SK-N-SH treated with all-trans-retinoic acid at 6 μM for 48 hours (cell line): ENCODE results near the gene FOLR1.

ENCODE experiments used
- ATAC-seq: fragments of 200-7000 bp; cut with Tn5 transposase; 3 replicates; pipeline ENCODE4 v1.9.1; 2020; ENCODE audit warnings: mild to moderate bottlenecking, moderate library complexity
- ARNTL ChIP-seq: fragments of 450-650 bp; formaldehyde crosslinking; IDR thresholded peaks from 2 replicates; pipeline ENCODE4 v1.5.0; 2020; ENCODE audit warnings: low read depth, mild to moderate bottlenecking, moderate library complexity, borderline replicate concordance
- BACH2 ChIP-seq: fragments of 250-450 bp; sonication (Bioruptor Pico); IDR thresholded peaks from 2 replicates; pipeline ENCODE4 v1.9.0; 2021; ENCODE audit warnings: mild to moderate bottlenecking, borderline replicate concordance
- CREB5 ChIP-seq: fragments of 250-450 bp; sonication (Bioruptor Pico); IDR thresholded peaks from 2 replicates; pipeline ENCODE4 v1.5.1; 2020; ENCODE audit warnings: low read depth, mild to moderate bottlenecking, moderate library complexity
- CSDC2 ChIP-seq: fragments of 250-450 bp; sonication (Bioruptor Pico); IDR thresholded peaks from 2 replicates; pipeline ENCODE4 v1.5.0; 2020; ENCODE audit warnings: mild to moderate bottlenecking, moderate library complexity
- ESRRG ChIP-seq: fragments of 250-450 bp; sonication (Bioruptor Pico); IDR thresholded peaks from 2 replicates; pipeline ENCODE4 v1.6.1; 2021; ENCODE audit warnings: mild to moderate bottlenecking
- GLIS3 ChIP-seq: fragments of 250-450 bp; sonication (Bioruptor Pico); IDR thresholded peaks from 2 replicates; pipeline ENCODE4 v1.5.0; 2020; ENCODE audit warnings: mild to moderate bottlenecking, moderate library complexity
- ISL1 ChIP-seq: fragments of 250-450 bp; sonication (Bioruptor Pico); IDR thresholded peaks from 2 replicates; pipeline ENCODE4 v2.1.2; 2022; ENCODE audit warnings: mild to moderate bottlenecking, moderate library complexity
- OSR1 ChIP-seq: fragments of 250-450 bp; sonication (Bioruptor Pico); IDR thresholded peaks from 2 replicates; pipeline ENCODE4 v1.8.0; 2022; ENCODE audit warnings: moderate library complexity, mild to moderate bottlenecking, inconsistent platforms
- PPARA ChIP-seq: fragments of 250-450 bp; sonication (Bioruptor Pico); IDR thresholded peaks from 2 replicates; pipeline ENCODE4 v1.5.0; 2020; ENCODE audit warnings: mild to moderate bottlenecking, borderline replicate concordance
- RARB ChIP-seq: fragments of 250-450 bp; sonication (Bioruptor Pico); IDR thresholded peaks from 2 replicates; pipeline ENCODE4 v1.8.0; 2021; ENCODE audit warnings: mild to moderate bottlenecking, moderate library complexity
- SNAI2 ChIP-seq: fragments of 250-450 bp; sonication (Bioruptor Pico); IDR thresholded peaks from 2 replicates; pipeline ENCODE4 v1.5.0; 2020; ENCODE audit warnings: mild to moderate bottlenecking, moderate library complexity
- TCF4 ChIP-seq: fragments of 250-450 bp; sonication (Bioruptor Pico); IDR thresholded peaks from 2 replicates; pipeline ENCODE4 v1.8.0; 2021; ENCODE audit warnings: mild to moderate bottlenecking, moderate library complexity, borderline replicate concordance
- ZC3H10 ChIP-seq: fragments of 250-450 bp; sonication (Bioruptor Pico); IDR thresholded peaks from 2 replicates; pipeline ENCODE4 v1.5.1; 2021; ENCODE audit warnings: mild to moderate bottlenecking, moderate library complexity
- ZFP3 ChIP-seq: fragments of 250-450 bp; sonication (Bioruptor Pico); IDR thresholded peaks from 2 replicates; pipeline ENCODE4 v1.5.0; 2020; ENCODE audit warnings: mild to moderate bottlenecking, moderate library complexity
- ZFP30 ChIP-seq: fragments of 450-650 bp; formaldehyde crosslinking; IDR thresholded peaks from 2 replicates; pipeline ENCODE4 v1.5.0; 2022; ENCODE audit warnings: mild to moderate bottlenecking, moderate library complexity
- ZNF565 ChIP-seq: fragments of 450-650 bp; formaldehyde crosslinking; conservative IDR thresholded peaks from 2 replicates; pipeline ENCODE4 v1.5.0; 2020; ENCODE audit warnings: low read depth, mild to moderate bottlenecking, moderate library complexity
- ZNF70 ChIP-seq: fragments of 450-650 bp; formaldehyde crosslinking; IDR thresholded peaks from 2 replicates; pipeline ENCODE4 v1.5.0; 2020; ENCODE audit warnings: mild to moderate bottlenecking, moderate library complexity
- TF ChIP-seq, protein P1 (sequence below): fragments of 250-450 bp; sonication (Bioruptor Pico); IDR thresholded peaks from 2 replicates; pipeline ENCODE4 v1.5.1; 2021; ENCODE audit warnings: mild to moderate bottlenecking, moderate library complexity
- TF ChIP-seq, protein P2 (sequence below): fragments of 250-450 bp; sonication (Bioruptor Pico); IDR thresholded peaks from 2 replicates; pipeline ENCODE4 v1.8.0; 2020; ENCODE audit warnings: mild to moderate bottlenecking, moderate library complexity, borderline replicate concordance
- TF ChIP-seq, protein P3 (sequence below): fragments of 250-450 bp; sonication (Bioruptor Pico); IDR thresholded peaks from 2 replicates; pipeline ENCODE4 v1.8.0; 2021; ENCODE audit warnings: low read depth, mild to moderate bottlenecking, moderate library complexity, borderline replicate concordance
- TF ChIP-seq, protein P4 (sequence below): fragments of 250-450 bp; sonication (Bioruptor Pico); IDR thresholded peaks from 2 replicates; pipeline ENCODE4 v1.5.0; 2020; ENCODE audit warnings: mild to moderate bottlenecking, moderate library complexity

Gene FOLR1

DNA sequence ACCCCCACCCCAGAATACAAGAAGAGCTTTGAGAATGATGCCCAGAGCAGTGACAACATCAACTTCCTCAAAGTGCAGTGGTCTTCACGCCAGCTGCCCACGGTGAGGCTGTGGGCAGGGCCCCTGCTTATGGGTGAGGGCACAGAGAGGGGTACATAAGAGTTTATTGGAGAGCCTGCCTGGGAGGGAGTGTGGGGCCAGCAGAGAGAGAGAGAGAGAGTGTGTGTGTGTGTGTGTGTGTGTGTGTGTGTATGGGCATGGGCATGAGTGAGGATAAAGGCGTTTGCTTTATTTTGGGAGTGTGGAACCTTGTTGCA, 42.5 kb downstream of the FOLR1 start:
- no peak for ATAC-seq

DNA sequence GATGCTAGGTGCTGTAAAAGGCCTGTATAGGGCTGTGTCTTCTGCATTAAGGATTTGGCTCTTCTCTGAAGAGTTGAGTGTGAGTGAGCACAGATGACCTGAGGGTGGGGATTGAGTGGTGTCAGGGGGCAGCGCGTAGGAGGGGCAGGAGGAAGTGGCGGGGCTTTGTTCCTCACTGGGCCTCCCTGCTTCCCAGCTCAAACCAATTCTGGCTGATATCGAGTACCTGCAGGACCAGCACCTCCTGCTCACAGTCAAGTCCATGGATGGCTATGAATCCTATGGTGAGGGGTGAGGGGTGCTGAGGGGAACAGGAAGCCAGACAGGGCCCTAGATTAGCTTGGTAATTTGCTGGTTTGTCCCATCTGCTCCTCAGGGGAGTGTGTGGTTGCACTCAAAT, 43.0 kb downstream of the FOLR1 start:
- TF ChIP-seq OSR1 (no peak), BACH2 (CRISPR knock-in tag) (no peak), ZNF70 (CRISPR knock-in tag) (peak; percentile 3; the same call in 1 of the 2 replicates)
- TF ChIP-seq, all 23 proteins: peak for 1

More for the DNA sequence above, 42.5 kb downstream of the FOLR1 start:
- TF ChIP-seq, protein P1, sequence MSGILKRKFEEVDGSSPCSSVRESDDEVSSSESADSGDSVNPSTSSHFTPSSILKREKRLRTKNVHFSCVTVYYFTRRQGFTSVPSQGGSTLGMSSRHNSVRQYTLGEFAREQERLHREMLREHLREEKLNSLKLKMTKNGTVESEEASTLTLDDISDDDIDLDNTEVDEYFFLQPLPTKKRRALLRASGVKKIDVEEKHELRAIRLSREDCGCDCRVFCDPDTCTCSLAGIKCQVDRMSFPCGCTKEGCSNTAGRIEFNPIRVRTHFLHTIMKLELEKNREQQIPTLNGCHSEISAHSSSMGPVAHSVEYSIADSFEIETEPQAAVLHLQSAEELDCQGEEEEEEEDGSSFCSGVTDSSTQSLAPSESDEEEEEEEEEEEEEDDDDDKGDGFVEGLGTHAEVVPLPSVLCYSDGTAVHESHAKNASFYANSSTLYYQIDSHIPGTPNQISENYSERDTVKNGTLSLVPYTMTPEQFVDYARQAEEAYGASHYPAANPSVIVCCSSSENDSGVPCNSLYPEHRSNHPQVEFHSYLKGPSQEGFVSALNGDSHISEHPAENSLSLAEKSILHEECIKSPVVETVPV (CRISPR knock-in tag) = no peak
- TF ChIP-seq, protein P2, sequence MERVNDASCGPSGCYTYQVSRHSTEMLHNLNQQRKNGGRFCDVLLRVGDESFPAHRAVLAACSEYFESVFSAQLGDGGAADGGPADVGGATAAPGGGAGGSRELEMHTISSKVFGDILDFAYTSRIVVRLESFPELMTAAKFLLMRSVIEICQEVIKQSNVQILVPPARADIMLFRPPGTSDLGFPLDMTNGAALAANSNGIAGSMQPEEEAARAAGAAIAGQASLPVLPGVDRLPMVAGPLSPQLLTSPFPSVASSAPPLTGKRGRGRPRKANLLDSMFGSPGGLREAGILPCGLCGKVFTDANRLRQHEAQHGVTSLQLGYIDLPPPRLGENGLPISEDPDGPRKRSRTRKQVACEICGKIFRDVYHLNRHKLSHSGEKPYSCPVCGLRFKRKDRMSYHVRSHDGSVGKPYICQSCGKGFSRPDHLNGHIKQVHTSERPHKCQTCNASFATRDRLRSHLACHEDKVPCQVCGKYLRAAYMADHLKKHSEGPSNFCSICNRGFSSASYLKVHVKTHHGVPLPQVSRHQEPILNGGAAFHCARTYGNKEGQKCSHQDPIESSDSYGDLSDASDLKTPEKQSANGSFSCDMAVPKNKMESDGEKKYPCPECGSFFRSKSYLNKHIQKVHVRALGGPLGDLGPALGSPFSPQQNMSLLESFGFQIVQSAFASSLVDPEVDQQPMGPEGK (CRISPR knock-in tag) = no peak
- TF ChIP-seq PPARA (CRISPR knock-in tag) (no peak), ZC3H10 (no peak), BACH2 (CRISPR knock-in tag) (no peak), SNAI2 (CRISPR knock-in tag) (no peak), ARNTL (CRISPR knock-in tag) (no peak), OSR1 (no peak), CREB5 (CRISPR knock-in tag) (no peak)
- TF ChIP-seq, protein P3, sequence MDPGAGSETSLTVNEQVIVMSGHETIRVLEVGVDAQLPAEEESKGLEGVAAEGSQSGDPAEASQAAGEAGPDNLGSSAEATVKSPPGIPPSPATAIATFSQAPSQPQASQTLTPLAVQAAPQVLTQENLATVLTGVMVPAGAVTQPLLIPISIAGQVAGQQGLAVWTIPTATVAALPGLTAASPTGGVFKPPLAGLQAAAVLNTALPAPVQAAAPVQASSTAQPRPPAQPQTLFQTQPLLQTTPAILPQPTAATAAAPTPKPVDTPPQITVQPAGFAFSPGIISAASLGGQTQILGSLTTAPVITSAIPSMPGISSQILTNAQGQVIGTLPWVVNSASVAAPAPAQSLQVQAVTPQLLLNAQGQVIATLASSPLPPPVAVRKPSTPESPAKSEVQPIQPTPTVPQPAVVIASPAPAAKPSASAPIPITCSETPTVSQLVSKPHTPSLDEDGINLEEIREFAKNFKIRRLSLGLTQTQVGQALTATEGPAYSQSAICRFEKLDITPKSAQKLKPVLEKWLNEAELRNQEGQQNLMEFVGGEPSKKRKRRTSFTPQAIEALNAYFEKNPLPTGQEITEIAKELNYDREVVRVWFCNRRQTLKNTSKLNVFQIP (CRISPR knock-in tag) = no peak
- TF ChIP-seq, all 23 proteins: peak for 0

GRCh38 chr11:72235351-72236057, 43.6 kb downstream of the FOLR1 start:
- no peak for ATAC-seq
- TF ChIP-seq ESRRG (CRISPR knock-in tag) (no peak), ZFP30 (no peak; the same call in none of the 2 replicates), GLIS3 (peak; percentile 89), ZC3H10 (no peak; the same call in 1 of the 2 replicates), PPARA (CRISPR knock-in tag) (0 out of 2 replicates have a peak, but pooled peaks have one; percentile 57), ISL1 (no peak), TCF4 (CRISPR knock-in tag) (no peak; the same call in 1 of the 2 replicates), SNAI2 (CRISPR knock-in tag) (no peak), CREB5 (CRISPR knock-in tag) (no peak; the same call in 1 of the 2 replicates), CSDC2 (CRISPR knock-in tag) (no peak), BACH2 (CRISPR knock-in tag) (no peak), ARNTL (CRISPR knock-in tag) (no peak; the same call in 1 of the 2 replicates), ZNF70 (CRISPR knock-in tag) (peak; percentile 32), ZFP3 (CRISPR knock-in tag) (no peak), RARB (CRISPR knock-in tag) (no peak), ZNF565 (peak; percentile 44)
- TF ChIP-seq, protein P2 (CRISPR knock-in tag) = 0 out of 2 replicates have a peak, but pooled peaks have one; percentile 9
- TF ChIP-seq, protein P3 (CRISPR knock-in tag) = no peak
- TF ChIP-seq, protein P4, sequence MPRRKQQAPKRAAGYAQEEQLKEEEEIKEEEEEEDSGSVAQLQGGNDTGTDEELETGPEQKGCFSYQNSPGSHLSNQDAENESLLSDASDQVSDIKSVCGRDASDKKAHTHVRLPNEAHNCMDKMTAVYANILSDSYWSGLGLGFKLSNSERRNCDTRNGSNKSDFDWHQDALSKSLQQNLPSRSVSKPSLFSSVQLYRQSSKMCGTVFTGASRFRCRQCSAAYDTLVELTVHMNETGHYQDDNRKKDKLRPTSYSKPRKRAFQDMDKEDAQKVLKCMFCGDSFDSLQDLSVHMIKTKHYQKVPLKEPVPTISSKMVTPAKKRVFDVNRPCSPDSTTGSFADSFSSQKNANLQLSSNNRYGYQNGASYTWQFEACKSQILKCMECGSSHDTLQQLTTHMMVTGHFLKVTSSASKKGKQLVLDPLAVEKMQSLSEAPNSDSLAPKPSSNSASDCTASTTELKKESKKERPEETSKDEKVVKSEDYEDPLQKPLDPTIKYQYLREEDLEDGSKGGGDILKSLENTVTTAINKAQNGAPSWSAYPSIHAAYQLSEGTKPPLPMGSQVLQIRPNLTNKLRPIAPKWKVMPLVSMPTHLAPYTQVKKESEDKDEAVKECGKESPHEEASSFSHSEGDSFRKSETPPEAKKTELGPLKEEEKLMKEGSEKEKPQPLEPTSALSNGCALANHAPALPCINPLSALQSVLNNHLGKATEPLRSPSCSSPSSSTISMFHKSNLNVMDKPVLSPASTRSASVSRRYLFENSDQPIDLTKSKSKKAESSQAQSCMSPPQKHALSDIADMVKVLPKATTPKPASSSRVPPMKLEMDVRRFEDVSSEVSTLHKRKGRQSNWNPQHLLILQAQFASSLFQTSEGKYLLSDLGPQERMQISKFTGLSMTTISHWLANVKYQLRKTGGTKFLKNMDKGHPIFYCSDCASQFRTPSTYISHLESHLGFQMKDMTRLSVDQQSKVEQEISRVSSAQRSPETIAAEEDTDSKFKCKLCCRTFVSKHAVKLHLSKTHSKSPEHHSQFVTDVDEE (CRISPR knock-in tag) = no peak; the same call in 1 of the 2 replicates

More for the DNA sequence above, 43.0 kb downstream of the FOLR1 start:
- no peak for ATAC-seq
